ENCODE results near the gene TTYH1. TPM values are rescaled to one million over a fixed set of nuclear protein-coding genes. Genes with fewer than 3 reads are reported as not detected.
A peak's percentile ranks its signal among the peaks of the same experiment; 100 is the strongest.

The TTYH1 gene
- total and polyA plus RNA-seq, 2 donors (not counting 1 experiment from before 2014, with no cell fraction given), result not detected

GRCh38 chr19:54458648-54459281, 43.5 kb downstream of the TTYH1 start:
- Histone ChIP-seq H3K4me1 (ENCODE audit: control insufficient read depth, extremely low read depth, insufficient read depth, low read length) (peaks cover 20% of the 10 kb centered on the region), H3K27ac (ENCODE audit: insufficient read depth, low read length) (no peak overlapping the region), H3K4me3 (replicated peaks in 1 of 4; ENCODE audit: control extremely low read depth in 1 of 4, insufficient read depth in 1 of 4, low read depth in 3 of 4, low read length in 4 of 4) (no peak overlapping the region), H3K9me3 (ENCODE audit: control insufficient read depth, insufficient read depth, low read depth, low read length) (no peaks in the 10 kb centered on the region), H3K27me3 (ENCODE audit: control insufficient read depth, insufficient read depth, low read length) (no peaks in the 10 kb centered on the region), H3K36me3 (ENCODE audit: control insufficient read depth, insufficient read depth, low read length) (peaks cover 63% of the 10 kb centered on the region), H2AFZ (ENCODE audit: low read length) (no peak overlapping the region), H3K4me2 (ENCODE audit: extremely low read depth, insufficient read depth, low read length) (no peak overlapping the region), H3K79me2 (ENCODE audit: control insufficient read depth, insufficient read depth, low read length) (peaks cover 49% of the 10 kb centered on the region), H3K9ac (ENCODE audit: insufficient read depth, low read length) (no peak overlapping the region), H4K20me1 (ENCODE audit: control insufficient read depth, extremely low read depth, insufficient read depth, low read length) (no peaks in the 10 kb centered on the region)
- TF ChIP-seq CTCF (conservative IDR thresholded peaks at IDR 0.05 in 1 of 2, IDR thresholded peaks at IDR 0.05 in 1 of 2; ENCODE audit: low read depth in 1 of 2, low read length in 2 of 2) (no peak), EZH2 (IDR thresholded peaks at IDR 0.05; ENCODE audit: low read length, missing control alignments) (no peak)
- DNase-seq (ENCODE audit: low read depth in 2 of 2), result no peak

GRCh38 chr19:54459282-54460229, 44.3 kb downstream of the TTYH1 start:
- Histone ChIP-seq H3K4me3 (replicated peaks in 1 of 4; ENCODE audit: control extremely low read depth in 1 of 4, insufficient read depth in 1 of 4, low read depth in 3 of 4, low read length in 4 of 4) (no peak overlapping the region), H3K4me1 (ENCODE audit: control insufficient read depth, extremely low read depth, insufficient read depth, low read length) (peaks cover 22% of the 10 kb centered on the region), H3K27me3 (ENCODE audit: control insufficient read depth, insufficient read depth, low read length) (no peaks in the 10 kb centered on the region), H3K9me3 (ENCODE audit: control insufficient read depth, insufficient read depth, low read depth, low read length) (no peaks in the 10 kb centered on the region), H4K20me1 (ENCODE audit: control insufficient read depth, extremely low read depth, insufficient read depth, low read length) (no peaks in the 10 kb centered on the region), H3K79me2 (ENCODE audit: control insufficient read depth, insufficient read depth, low read length) (peaks cover 43% of the 10 kb centered on the region), H3K9ac (ENCODE audit: insufficient read depth, low read length) (no peak overlapping the region), H3K4me2 (ENCODE audit: extremely low read depth, insufficient read depth, low read length) (peak overlapping the region; percentile 13), H3K36me3 (ENCODE audit: control insufficient read depth, insufficient read depth, low read length) (peaks cover 56% of the 10 kb centered on the region), H2AFZ (ENCODE audit: low read length) (no peak overlapping the region), H3K27ac (ENCODE audit: insufficient read depth, low read length) (peak overlapping the region; percentile 28)
- TF ChIP-seq EZH2 (IDR thresholded peaks at IDR 0.05; ENCODE audit: low read length, missing control alignments) (no peak), CTCF (conservative IDR thresholded peaks at IDR 0.05 in 1 of 2, IDR thresholded peaks at IDR 0.05 in 1 of 2; ENCODE audit: low read depth in 1 of 2, low read length in 2 of 2) (no peak)
- DNase-seq (ENCODE audit: low read depth in 2 of 2), result no peak

DNA sequence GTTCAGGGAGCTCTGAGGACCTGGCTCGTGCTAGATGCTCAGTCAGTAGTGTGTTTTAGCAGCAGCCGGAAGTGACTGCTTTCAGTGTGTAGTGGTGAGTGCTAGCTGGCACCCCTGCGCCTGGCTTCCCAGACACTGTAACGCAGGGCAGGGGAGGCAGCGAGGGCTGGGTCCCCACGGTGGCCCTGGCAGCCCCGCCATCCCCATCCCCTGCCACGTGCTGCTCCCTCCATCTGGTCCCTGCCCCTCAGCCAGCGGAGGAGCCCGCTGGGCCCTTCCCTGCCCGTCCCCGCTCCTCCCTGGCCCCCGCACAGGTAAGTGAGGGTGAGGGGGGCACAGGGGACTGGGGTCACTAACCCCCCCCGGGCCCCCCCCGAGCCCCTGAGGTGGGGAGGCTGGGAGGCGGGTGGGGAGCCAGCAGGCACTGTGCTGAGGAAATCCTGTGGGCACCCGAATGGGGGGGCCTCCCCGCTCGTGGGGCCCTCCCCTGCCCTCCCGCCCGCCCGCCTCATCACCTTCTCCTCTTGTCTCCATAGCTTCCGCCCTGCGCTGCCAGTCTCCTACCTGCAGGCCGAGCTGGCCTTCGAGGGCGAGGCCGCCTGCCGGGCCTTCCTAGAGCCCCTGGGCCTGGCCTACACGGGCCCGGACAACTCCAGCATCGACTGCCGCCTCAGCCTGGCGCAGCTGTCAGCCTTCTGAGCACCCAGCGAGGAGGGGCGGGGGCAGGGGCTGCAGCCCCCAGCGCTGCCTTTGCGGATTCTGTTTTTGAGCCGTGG, 45.2 kb downstream of the TTYH1 start:
- H2AFZ ChIP-seq (ENCODE audit: low read length), result no peak overlapping the region
- H3K9me3 ChIP-seq (ENCODE audit: control insufficient read depth, insufficient read depth, low read depth, low read length), result no peaks in the 10 kb centered on the region

More for the DNA sequence above, 45.2 kb downstream of the TTYH1 start:
- H3K27ac ChIP-seq (ENCODE audit: insufficient read depth, low read length), result peak overlapping the region; percentile 72
- H3K4me3 ChIP-seq (replicated peaks in 1 of 4; ENCODE audit: control extremely low read depth in 1 of 4, insufficient read depth in 1 of 4, low read depth in 3 of 4, low read length in 4 of 4), result no peak overlapping the region
- peaks cover 47% of the 10 kb centered on the region for H3K36me3 ChIP-seq (ENCODE audit: control insufficient read depth, insufficient read depth, low read length)
- no peak overlapping the region for H3K9ac ChIP-seq (ENCODE audit: insufficient read depth, low read length)
- no peak for DNase-seq (ENCODE audit: low read depth in 2 of 2)
- H3K79me2 ChIP-seq (ENCODE audit: control insufficient read depth, insufficient read depth, low read length), result peaks cover 34% of the 10 kb centered on the region
- TF ChIP-seq CTCF (conservative IDR thresholded peaks at IDR 0.05 in 1 of 2, IDR thresholded peaks at IDR 0.05 in 1 of 2; ENCODE audit: low read depth in 1 of 2, low read length in 2 of 2) (no peak), EZH2 (IDR thresholded peaks at IDR 0.05; ENCODE audit: low read length, missing control alignments) (no peak)
- no peaks in the 10 kb centered on the region for H3K27me3 ChIP-seq (ENCODE audit: control insufficient read depth, insufficient read depth, low read length)
- no peaks in the 10 kb centered on the region for H4K20me1 ChIP-seq (ENCODE audit: control insufficient read depth, extremely low read depth, insufficient read depth, low read length)
- H3K4me2 ChIP-seq (ENCODE audit: extremely low read depth, insufficient read depth, low read length), result no peak overlapping the region
- H3K4me1 ChIP-seq (ENCODE audit: control insufficient read depth, extremely low read depth, insufficient read depth, low read length), result peaks cover 22% of the 10 kb centered on the region

All from fibroblast of lung (primary cell).